HepG2 (cell line): ENCODE results near the gene SMIM20. TPM values are rescaled to one million over a fixed set of nuclear protein-coding genes. Genes with fewer than 3 reads are reported as not detected.

Experiments used
- ATAC-seq: fragments of 200-7000 bp; cut with Tn5 transposase; 3 replicates; pipeline ENCODE4 v1.9.1; 2020; ENCODE audit warnings: mild to moderate bottlenecking, moderate library complexity
- BruUV-seq: library from RNA; stranded (reverse); fragments of 400-500 nt; replicated peaks from 2 replicates; lab custom pipeline; 2021; lab: Mats Ljungman, UMichigan
- CTCF ChIA-PET: fragments of 300-600 bp; formaldehyde crosslinking; extraction: SDS; loops from one replicate; lab custom pipeline; 2021; ENCODE audit warnings: low total read pairs, inconsistent platforms, low intra/inter-chr PET ratio; lab: Yijun Ruan, JAX
- POLR2A ChIA-PET: fragments of 350-600 bp; sonication (Branson Sonifier 250); formaldehyde crosslinking; loops from one replicate; lab custom pipeline; 2020; ENCODE audit warnings: antibody characterized with exemption, inconsistent platforms; lab: Yijun Ruan, JAX
- DNase-seq: peaks from one replicate; pipeline ENCODE4 v3.0.0-alpha.2; 2015; ENCODE audit warnings: low spot score
- FAIRE-seq: peaks from 3 replicates; lab custom pipeline; 2011; peaks lifted over from hg19 to GRCh38; lab: Jason Lieb, UNC
- H2AFZ ChIP-seq: one replicate; pipeline ENCODE4 v1.6.1; 2011; ENCODE audit warnings: low read length, inconsistent platforms
- H3K27ac ChIP-seq: fragments of 300-600 bp; 3 replicates; pipeline ENCODE4 v1.8.0; 2011; ENCODE audit warnings: mixed run types, mild to moderate bottlenecking, mixed read lengths, low read length, inconsistent platforms; ENCODE audit not compliant: insufficient read depth; ENCODE audit errors: extremely low read length
- H3K27me3 ChIP-seq, 2 experiments: fragments of 200-600 bp in 1 of 2; 2 replicates in 1 of 2; 3 replicates in 1 of 2; pipeline versions ENCODE4 v1.6.0 to v1.8.0; 2011; ENCODE audit warnings: low read length in 2 of 2, mild to moderate bottlenecking in 2 of 2, moderate library complexity in 2 of 2, inconsistent platforms in 1 of 2; ENCODE audit not compliant: insufficient read depth in 2 of 2, control insufficient read depth in 1 of 2
- H3K36me3 ChIP-seq, 2 experiments: fragments of 200-600 bp in 1 of 2; replicated peaks in 1 of 2; 2 replicates in 1 of 2; 3 replicates in 1 of 2; pipeline versions ENCODE4 v1.5.1 to v1.8.0; 2011; ENCODE audit warnings: low read length in 2 of 2, inconsistent platforms in 1 of 2; ENCODE audit not compliant: insufficient read depth in 2 of 2, control insufficient read depth in 1 of 2
- H3K4me1 ChIP-seq: 2 replicates; pipeline ENCODE4 v1.5.1; 2012; ENCODE audit warnings: low read length, inconsistent platforms; ENCODE audit not compliant: insufficient read depth
- H3K4me2 ChIP-seq: 2 replicates; pipeline ENCODE4 v1.6.0; 2011; ENCODE audit warnings: low read depth, low read length, inconsistent platforms
- H3K4me3 ChIP-seq, 3 experiments: fragments of 200-600 bp in 1 of 3; sonication (generic), shearing (Covaris generic) in 1 of 3; replicated peaks in 1 of 3; 2 replicates each; pipeline ENCODE4 v1.5.1; 2011 to 2016; ENCODE audit warnings: low read length in 3 of 3, inconsistent platforms in 2 of 3, low read depth in 2 of 3, mild to moderate bottlenecking in 2 of 3, control low read depth in 1 of 3, mixed read lengths in 1 of 3; ENCODE audit not compliant: insufficient read depth in 1 of 3
- H3K79me2 ChIP-seq: one replicate; pipeline ENCODE4 v1.6.1; 2011; ENCODE audit warnings: low read length, inconsistent platforms; ENCODE audit not compliant: insufficient read depth
- H3K9ac ChIP-seq: 2 replicates; pipeline ENCODE4 v1.6.0; 2011; ENCODE audit warnings: mild to moderate bottlenecking, low read depth, low read length, inconsistent platforms; ENCODE audit not compliant: insufficient read depth
- H3K9me3 ChIP-seq: 2 replicates; pipeline ENCODE4 v1.5.1; 2012; ENCODE audit warnings: mild to moderate bottlenecking, low read length
- H4K20me1 ChIP-seq: 2 replicates; pipeline ENCODE4 v1.6.0; 2011; ENCODE audit warnings: inconsistent platforms, mild to moderate bottlenecking, low read length, moderate library complexity; ENCODE audit not compliant: insufficient read depth
- ATM ChIP-seq: fragments of 450-650 bp; IDR thresholded peaks from 2 replicates; pipeline ENCODE4 v1.7.1; 2017; ENCODE audit warnings: mild to moderate bottlenecking, borderline replicate concordance
- CAMTA2 ChIP-seq: sonication (generic); formaldehyde crosslinking; IDR thresholded peaks from 2 replicates; pipeline ENCODE4 v1.4.0; 2020; ENCODE audit warnings: mild to moderate bottlenecking, missing genetic modification reagents, borderline replicate concordance
- CC2D1A ChIP-seq: sonication (generic); formaldehyde crosslinking; IDR thresholded peaks from 2 replicates; pipeline ENCODE4 v1.8.1; 2023; ENCODE audit warnings: mild to moderate bottlenecking, missing genetic modification reagents
- HCFC1 ChIP-seq: fragments of 150-350 bp; IDR thresholded peaks from 2 replicates; pipeline ENCODE4 v1.6.1; 2014; ENCODE audit warnings: low read depth, low read length
- KLF16 ChIP-seq, 2 experiments: sonication (generic) in 1 of 2; formaldehyde crosslinking in 1 of 2; IDR thresholded peaks; 2 replicates each; pipeline versions ENCODE4 v1.6.1 to v1.8.0; 2016 to 2023; ENCODE audit warnings: missing genetic modification reagents in 2 of 2, missing compliant biosample characterization in 1 of 2
- MXI1 ChIP-seq: IDR thresholded peaks from 3 replicates; pipeline ENCODE4 v1.6.1; 2012; ENCODE audit warnings: low read depth, low read length, inconsistent platforms, borderline replicate concordance
- PAF1 ChIP-seq: IDR thresholded peaks from 2 replicates; pipeline ENCODE4 v1.6.1; 2016; ENCODE audit warnings: missing genetic modification reagents, missing compliant biosample characterization
- RARA ChIP-seq: IDR thresholded peaks from 2 replicates; pipeline ENCODE4 v1.6.1; 2016; ENCODE audit warnings: missing genetic modification reagents, missing compliant biosample characterization
- SIX4 ChIP-seq: sonication (generic); formaldehyde crosslinking; IDR thresholded peaks from 2 replicates; pipeline ENCODE4 v1.4.0; 2020; ENCODE audit warnings: missing genetic modification reagents
- SP1 ChIP-seq, 2 experiments: fragments of 450-650 bp in 1 of 2; sonication (generic) in 1 of 2; formaldehyde crosslinking in 1 of 2; IDR thresholded peaks; 2 replicates each; pipeline versions ENCODE4 v1.4.0 to v1.6.1; 2016 to 2020; ENCODE audit warnings: missing genetic modification reagents in 1 of 2
- ZNF329 ChIP-seq: sonication (generic); formaldehyde crosslinking; IDR thresholded peaks from 2 replicates; pipeline ENCODE4 v1.9.0; 2021; ENCODE audit warnings: low read depth, mild to moderate bottlenecking, missing genetic modification reagents
- WGBS: methylation state at CpG from one replicate; pipeline ENCODE4 v1.1.6; 2017; ENCODE audit warnings: low lambda C conversion rate; 5-methylcytosine and 5-hydroxymethylcytosine counted together
- in situ Hi-C: cut with HindIII; loops from 2 replicates; pipeline ENCODE4 v1.10.0; 2017; ENCODE audit warnings: low pct_unique_long_range_greater_than_20kb; ENCODE audit not compliant: extremely low pct_ligation_motif_present
- intact Hi-C: fragments of 100-400 bp; cut with micrococcal nuclease; formaldehyde crosslinking; loops from one replicate; pipeline ENCODE4 v1.10.0; 2022; ENCODE audit not compliant: unreplicated experiment
- polyA plus RNA-seq, 8 experiments: library from polyadenylated mRNA; depleted of rRNA in 3 of 8; stranded (reverse) in 7 of 8; unstranded in 1 of 8; fragments of >200 nt; fragmentation: Illumina TruSeq in 4 of 8; extraction: Trizol in 4 of 8; gene quantifications; 2 replicates each; pipeline versions ENCODE4 v1.2.1 to v1.2.3, GENCODE V29; 2011 to 2016; ENCODE audit warnings: low read depth in 4 of 8, missing spikeins in 1 of 8, mixed read lengths in 1 of 8; ENCODE audit not compliant: insufficient read depth in 1 of 8
- total RNA-seq, 5 experiments: library from RNA; depleted of rRNA; stranded (reverse); fragments of >200 nt; fragmentation: Illumina TruSeq; extraction: Trizol; gene quantifications; 2 replicates each; pipeline ENCODE4 v1.2.3, GENCODE V29; 2016; ENCODE audit warnings: low read depth in 1 of 5
- TF ChIP-seq, protein P1 (sequence below): fragments of 450-650 bp; IDR thresholded peaks from 2 replicates; pipeline ENCODE4 v1.6.1; 2016
- TF ChIP-seq, protein P2 (sequence below): sonication (generic); formaldehyde crosslinking; IDR thresholded peaks from 2 replicates; pipeline ENCODE4 v1.8.1; 2023; ENCODE audit warnings: mild to moderate bottlenecking, inconsistent platforms, moderate library complexity, missing genetic modification reagents, borderline replicate concordance

Gene SMIM20
- total and polyA plus RNA-seq, 2 of the 13 experiments (the other 11 are each of a cell fraction or from before 2014, with no cell fraction given), result 26.3 to 30.2 TPM

DNA sequence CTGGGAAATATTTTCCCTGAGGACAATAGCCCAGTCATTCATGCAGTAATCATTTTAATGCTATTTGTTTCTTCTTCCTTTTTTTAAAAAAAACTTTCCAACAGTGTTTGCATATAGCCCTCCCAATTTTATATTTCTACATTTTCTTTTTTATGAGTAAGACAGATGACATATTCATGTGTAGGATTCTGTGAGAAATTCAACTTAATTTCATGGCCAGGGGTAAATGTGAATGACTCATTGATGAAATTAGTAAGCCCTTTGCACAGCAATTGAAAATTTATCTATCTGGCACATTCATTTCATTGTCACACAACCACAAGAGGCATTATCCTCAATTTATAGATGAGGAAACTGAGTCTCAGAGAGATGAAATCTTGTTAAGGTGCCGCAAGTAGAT lies 13.7 kb upstream of the SMIM20 start:
- Histone ChIP-seq H3K27me3 (no peaks in the 10 kb centered on the region), H3K4me2 (no peak overlapping the region), H3K27ac (no peak overlapping the region), H3K4me3 (no peak overlapping the region), H4K20me1 (no peaks in the 10 kb centered on the region), H2AFZ (no peak overlapping the region), H3K9me3 (no peaks in the 10 kb centered on the region), H3K79me2 (no peaks in the 10 kb centered on the region), H3K9ac (no peak overlapping the region), H3K4me1 (peaks cover 14% of the 10 kb centered on the region), H3K36me3 (no peaks in the 10 kb centered on the region)
- intact Hi-C loops, result no loop called here
- CTCF ChIA-PET, result no interaction called here
- DNase-seq, result no peak
- BruUV-seq, result no TSS peak
- no peak for ATAC-seq
- POLR2A ChIA-PET, result no interaction called here
- no peak for TF ChIP-seq ZNF329
- no peak for TF ChIP-seq HCFC1
- TF ChIP-seq, protein P1, sequence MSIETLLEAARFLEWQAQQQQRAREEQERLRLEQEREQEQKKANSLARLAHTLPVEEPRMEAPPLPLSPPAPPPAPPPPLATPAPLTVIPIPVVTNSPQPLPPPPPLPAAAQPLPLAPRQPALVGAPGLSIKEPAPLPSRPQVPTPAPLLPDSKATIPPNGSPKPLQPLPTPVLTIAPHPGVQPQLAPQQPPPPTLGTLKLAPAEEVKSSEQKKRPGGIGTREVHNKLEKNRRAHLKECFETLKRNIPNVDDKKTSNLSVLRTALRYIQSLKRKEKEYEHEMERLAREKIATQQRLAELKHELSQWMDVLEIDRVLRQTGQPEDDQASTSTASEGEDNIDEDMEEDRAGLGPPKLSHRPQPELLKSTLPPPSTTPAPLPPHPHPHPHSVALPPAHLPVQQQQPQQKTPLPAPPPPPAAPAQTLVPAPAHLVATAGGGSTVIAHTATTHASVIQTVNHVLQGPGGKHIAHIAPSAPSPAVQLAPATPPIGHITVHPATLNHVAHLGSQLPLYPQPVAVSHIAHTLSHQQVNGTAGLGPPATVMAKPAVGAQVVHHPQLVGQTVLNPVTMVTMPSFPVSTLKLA, result no peak
- TF ChIP-seq, protein P2, sequence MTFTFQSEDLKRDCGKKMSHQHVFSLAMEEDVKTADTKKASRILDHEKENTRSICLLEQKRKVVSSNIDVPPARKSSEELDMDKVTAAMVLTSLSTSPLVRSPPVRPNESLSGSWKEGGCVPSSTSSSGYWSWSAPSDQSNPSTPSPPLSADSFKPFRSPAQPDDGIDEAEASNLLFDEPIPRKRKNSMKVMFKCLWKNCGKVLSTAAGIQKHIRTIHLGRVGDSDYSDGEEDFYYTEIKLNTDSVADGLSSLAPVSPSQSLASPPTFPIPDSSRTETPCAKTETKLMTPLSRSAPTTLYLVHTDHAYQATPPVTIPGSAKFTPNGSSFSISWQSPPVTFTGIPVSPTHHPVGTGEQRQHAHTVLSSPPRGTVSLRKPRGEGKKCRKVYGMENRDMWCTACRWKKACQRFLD (CRISPR knock-in tag), result no peak
- TF ChIP-seq RARA (CRISPR knock-in tag), result no peak
- no peak for TF ChIP-seq PAF1 (CRISPR knock-in tag)
- no peak for TF ChIP-seq MXI1
- TF ChIP-seq CAMTA2 (CRISPR knock-in tag), result no peak
- no peak for TF ChIP-seq ATM
- TF ChIP-seq SIX4 (CRISPR knock-in tag), result no peak
- no peak for TF ChIP-seq SP1 (IDR thresholded peaks at IDR 0.05)
- TF ChIP-seq SP1 (CRISPR knock-in tag; IDR thresholded peaks at IDR 0.05), result no peak
- no peak for TF ChIP-seq CC2D1A (CRISPR knock-in tag)
- TF ChIP-seq KLF16 (CRISPR knock-in tag; IDR thresholded peaks at IDR 0.05), result no peak
- in situ Hi-C loops, result no loop called here
- WGBS, result 100% methylated on average over 1 of the region's 1 CpG
- no peak for FAIRE-seq
